Subcutaneous abdominal adipose tissue (tissue), 5 donors: Measurements from ENCODE around the gene MRM3.
"Not testable (repeated sequence)": the region's sequence is repeated elsewhere in the genome, so short reads cannot be mapped to it uniquely, and the experiment has no call there.

Source experiments
- H3K27ac ChIP-seq: one replicate; pipeline ENCODE4 v1.7.0; 2013; ENCODE audit warnings: low read depth, mild to moderate bottlenecking, inconsistent platforms, low read length, moderate library complexity
- H3K27me3 ChIP-seq, 5 donors: one replicate each; pipeline ENCODE4 v1.7.0; 2013; ENCODE audit warnings: low read length in 5 of 5, inconsistent platforms in 1 of 5; ENCODE audit not compliant: control insufficient read depth in 5 of 5, insufficient read depth in 4 of 5
- H3K36me3 ChIP-seq, 5 donors: one replicate each; pipeline ENCODE4 v1.7.0; 2013; ENCODE audit warnings: low read length in 5 of 5; ENCODE audit not compliant: control insufficient read depth in 5 of 5, insufficient read depth in 5 of 5
- H3K4me1 ChIP-seq, 5 donors: one replicate each; pipeline ENCODE4 v1.7.0; 2013; ENCODE audit warnings: low read length in 5 of 5, mild to moderate bottlenecking in 3 of 5, moderate library complexity in 1 of 5; ENCODE audit not compliant: control insufficient read depth in 5 of 5, insufficient read depth in 5 of 5
- H3K4me3 ChIP-seq, 5 donors: one replicate each; pipeline ENCODE4 v1.7.0; 2013; ENCODE audit warnings: low read length in 5 of 5, low read depth in 1 of 5
- H3K9ac ChIP-seq, 5 donors: one replicate each; pipeline ENCODE4 v1.7.0; 2013; ENCODE audit warnings: low read length in 5 of 5, mild to moderate bottlenecking in 4 of 5, moderate library complexity in 3 of 5
- H3K9me3 ChIP-seq, 5 donors: one replicate each; pipeline ENCODE4 v1.7.0; 2013; ENCODE audit warnings: low read length in 5 of 5; ENCODE audit not compliant: control insufficient read depth in 5 of 5
- donor health status: healthy.
- donor health status: healthy.
- donor health status: healthy.
- donor health status: healthy.
- donor health status: healthy.

Gene MRM3

GRCh38 chr17:814371-814770, 32.2 kb downstream of the MRM3 start:
- Histone ChIP-seq H3K27ac (no peak overlapping the region), H3K27me3 (no peaks in the 10 kb centered on the region), H3K9me3 (no peaks in the 10 kb centered on the region), H3K36me3 (peaks cover 0 to 29% (median 19%) of the 10 kb centered on the region in 5 donors), H3K4me3 (no peak overlapping the region), H3K4me1 (no peaks in the 10 kb centered on the region), H3K9ac (no peak overlapping the region)

- Histone ChIP-seq H3K27ac (no peak overlapping the region), H3K9me3 (no peaks in the 10 kb centered on the region), H3K4me1 (no peaks in the 10 kb centered on the region), H3K9ac (no peak overlapping the region), H3K27me3 (no peaks in the 10 kb centered on the region), H3K36me3 (peaks cover 0 to 29% (median 18%) of the 10 kb centered on the region in 5 donors), H3K4me3 (no peak overlapping the region)
These were observed 37.1 kb downstream of the MRM3 start for GRCh38 chr17:819251-819650.

- Histone ChIP-seq H3K36me3 (peaks cover 0 to 20% (median 6%) of the 10 kb centered on the region in 5 donors), H3K9me3 (no peaks in the 10 kb centered on the region), H3K4me1 (no peaks in the 10 kb centered on the region), H3K9ac (no peak overlapping the region), H3K27ac (no peak overlapping the region), H3K4me3 (no peak overlapping the region), H3K27me3 (no peaks in the 10 kb centered on the region)
These were observed 41.3 kb downstream of the MRM3 start for GRCh38 chr17:823501-823902.

GRCh38 chr17:824378-824777, 42.2 kb downstream of the MRM3 start:
- Histone ChIP-seq H3K9ac (no peak overlapping the region), H3K27ac (no peak overlapping the region), H3K4me3 (no peak overlapping the region), H3K4me1 (no peaks in the 10 kb centered on the region), H3K36me3 (peaks cover 0 to 17% (median 3%) of the 10 kb centered on the region in 5 donors), H3K9me3 (no peaks in the 10 kb centered on the region), H3K27me3 (no peaks in the 10 kb centered on the region)

GRCh38 chr17:825216-825615, 43.1 kb downstream of the MRM3 start:
- H3K4me1 ChIP-seq, result peaks cover 0 to 2% (median 0%) of the 10 kb centered on the region in 5 donors
- H3K27me3 ChIP-seq, result no peaks in the 10 kb centered on the region
- H3K36me3 ChIP-seq, result peaks cover 0 to 13% (median 3%) of the 10 kb centered on the region in 5 donors
- H3K27ac ChIP-seq, result no peak overlapping the region
- no peak overlapping the region for H3K9ac ChIP-seq
- no peaks in the 10 kb centered on the region for H3K9me3 ChIP-seq
- H3K4me3 ChIP-seq, result no peak overlapping the region

GRCh38 chr17:826778-827177, 44.6 kb downstream of the MRM3 start:
- Histone ChIP-seq H3K9me3 (peaks cover 0 to 4% (median 0%) of the 10 kb centered on the region in 5 donors), H3K4me3 (no peak overlapping the region), H3K27ac (no peak overlapping the region), H3K9ac (no peak overlapping the region), H3K4me1 (peaks cover 0 to 5% (median 0%) of the 10 kb centered on the region in 5 donors), H3K27me3 (no peaks in the 10 kb centered on the region), H3K36me3 (peaks cover 0 to 13% (median 0%) of the 10 kb centered on the region in 5 donors)

- Histone ChIP-seq H3K4me1 (peaks cover 0 to 5% (median 0%) of the 10 kb centered on the region in 5 donors), H3K9me3 (peaks cover 0 to 6% (median 0%) of the 10 kb centered on the region in 5 donors), H3K4me3 (no peak overlapping the region), H3K9ac (no peak overlapping the region), H3K36me3 (peaks cover 0 to 3% (median 0%) of the 10 kb centered on the region in 5 donors), H3K27ac (no peak overlapping the region), H3K27me3 (no peaks in the 10 kb centered on the region)
These were observed 46.6 kb downstream of the MRM3 start for GRCh38 chr17:828761-829160.

GRCh38 chr17:829614-830013, 47.5 kb downstream of the MRM3 start:
- not testable (repeated sequence) for H3K4me3 ChIP-seq, H3K4me1 ChIP-seq, H3K9ac ChIP-seq, H3K27ac ChIP-seq, H3K36me3 ChIP-seq, H3K9me3 ChIP-seq, H3K27me3 ChIP-seq

GRCh38 chr17:830381-830780, 48.2 kb downstream of the MRM3 start:
- Histone ChIP-seq H3K4me1 (peaks cover 0 to 5% (median 0%) of the 10 kb centered on the region in 5 donors), H3K27ac (no peak overlapping the region), H3K27me3 (no peaks in the 10 kb centered on the region), H3K36me3 (peaks cover 0 to 3% (median 0%) of the 10 kb centered on the region in 5 donors), H3K4me3 (no peak overlapping the region), H3K9ac (peak overlapping the region in 1 of 5 donors; percentile 7), H3K9me3 (peaks cover 0 to 6% (median 0%) of the 10 kb centered on the region in 5 donors)

- no peaks in the 10 kb centered on the region for H3K36me3 ChIP-seq
These were observed 48.8 kb downstream of the MRM3 start for GRCh38 chr17:830950-831349.

More at GRCh38 chr17:830950-831349, 48.8 kb downstream of the MRM3 start:
- Histone ChIP-seq H3K4me1 (peaks cover 0 to 5% (median 0%) of the 10 kb centered on the region in 5 donors), H3K9me3 (peaks cover 0 to 6% (median 0%) of the 10 kb centered on the region in 5 donors), H3K27ac (no peak overlapping the region), H3K27me3 (no peaks in the 10 kb centered on the region), H3K4me3 (no peak overlapping the region), H3K9ac (no peak overlapping the region)
